Measurements from ENCODE around the gene LACTBL1.
"Not testable (repeated sequence)": the region's sequence is repeated elsewhere in the genome, so short reads cannot be mapped to it uniquely, and the experiment has no call there.

Gene LACTBL1

GRCh38 chr1:22949822-22950331 is 22.8 kb downstream of the LACTBL1 start:
- TF ChIP-seq ZFX (IDR thresholded peaks at IDR 0.05; ENCODE audit: borderline replicate concordance): no peak
- no peak for TF ChIP-seq CTCF (IDR thresholded peaks at IDR 0.05)
- H3K27ac ChIP-seq: no peak overlapping the region

DNA sequence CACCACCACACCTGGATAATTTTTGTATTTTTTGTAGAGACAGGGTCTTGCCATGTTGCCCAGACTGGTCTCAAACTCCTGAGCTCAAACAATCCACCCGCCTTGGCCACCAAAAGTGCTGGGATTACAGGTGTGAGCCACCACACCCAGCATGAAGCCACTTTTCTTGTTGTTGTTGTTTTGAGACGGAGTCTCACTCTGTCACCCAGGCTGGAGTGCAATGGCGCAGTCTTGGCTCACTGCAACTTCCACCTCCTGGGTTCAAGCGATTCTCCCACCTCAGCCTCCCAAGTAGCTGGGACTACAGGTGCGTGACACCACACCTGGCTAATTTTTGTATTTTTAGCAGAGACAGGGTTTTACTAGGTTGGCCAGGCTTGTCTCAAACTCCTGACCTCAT is 27.5 kb downstream of the LACTBL1 start:
- H3K27ac ChIP-seq: not testable (repeated sequence)

DNA sequence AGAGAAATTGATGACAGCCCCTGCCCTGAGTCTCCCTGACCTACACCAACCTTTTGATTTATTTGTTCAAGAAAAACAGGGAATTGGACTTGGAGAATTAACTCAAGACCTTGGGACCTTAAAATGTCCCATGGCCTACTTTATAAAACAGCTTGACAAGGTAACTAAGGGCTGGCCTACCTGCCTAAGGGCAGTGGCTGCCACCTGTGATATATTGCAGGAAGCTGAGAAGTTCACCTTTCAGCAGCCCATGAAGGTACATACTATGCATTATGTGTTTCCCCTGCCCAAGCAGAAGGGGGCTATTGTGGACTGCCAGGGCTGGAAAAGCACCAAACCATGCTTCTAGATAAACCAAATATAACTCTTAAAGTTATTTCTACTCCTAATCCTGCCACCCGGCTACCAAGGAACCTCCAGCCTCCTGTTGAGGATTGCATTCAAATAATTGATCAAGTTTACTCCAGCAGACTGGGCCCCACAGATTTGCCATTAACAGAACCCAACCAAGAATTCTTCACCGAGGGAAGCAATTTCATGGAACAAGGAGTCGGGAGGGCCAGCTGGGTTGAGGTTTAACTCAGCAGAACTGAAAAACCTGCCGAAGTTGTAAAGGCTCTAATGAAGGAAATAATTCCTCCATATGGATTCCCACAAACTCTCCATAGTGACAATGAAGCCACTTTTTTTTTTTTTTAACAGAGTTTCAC is 28.2 kb downstream of the LACTBL1 start:
- no peak overlapping the region for H3K27ac ChIP-seq
- TF ChIP-seq CTCF (IDR thresholded peaks at IDR 0.05): no peak
- TF ChIP-seq ZFX (IDR thresholded peaks at IDR 0.05; ENCODE audit: borderline replicate concordance): no peak

- no peak for TF ChIP-seq ZFX (IDR thresholded peaks at IDR 0.05; ENCODE audit: borderline replicate concordance)
- no peak for TF ChIP-seq CTCF (IDR thresholded peaks at IDR 0.05)
- no peak overlapping the region for H3K27ac ChIP-seq
Observed at GRCh38 chr1:22941257-22941656, 31.4 kb downstream of the LACTBL1 start.

DNA sequence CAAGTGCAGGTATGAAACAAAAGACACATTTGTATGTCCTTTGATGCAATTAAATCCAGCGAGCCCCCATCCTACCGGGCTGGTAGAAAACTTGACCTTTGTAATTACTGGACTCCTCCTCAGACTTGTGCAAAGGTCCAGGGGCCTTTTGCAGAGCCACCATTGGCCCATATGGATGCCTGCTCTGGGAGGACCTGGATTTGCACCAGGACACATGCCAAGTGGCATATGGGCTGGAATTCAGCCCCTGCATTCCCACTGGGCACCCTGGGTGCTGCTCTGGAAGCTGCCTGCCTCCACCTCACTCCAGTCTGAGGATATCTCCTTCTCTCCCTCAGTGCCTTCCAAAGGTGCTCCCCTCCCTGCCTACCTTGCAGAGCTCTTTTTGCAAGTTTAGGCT is 36.0 kb downstream of the LACTBL1 start:
- no peak overlapping the region for H3K27ac ChIP-seq
- no peak for TF ChIP-seq ZFX (IDR thresholded peaks at IDR 0.05; ENCODE audit: borderline replicate concordance)
- TF ChIP-seq CTCF (IDR thresholded peaks at IDR 0.05): no peak

GRCh38 chr1:22935433-22935832 is 37.2 kb downstream of the LACTBL1 start:
- no peak for TF ChIP-seq CTCF (IDR thresholded peaks at IDR 0.05)
- TF ChIP-seq ZFX (IDR thresholded peaks at IDR 0.05; ENCODE audit: borderline replicate concordance): no peak
- H3K27ac ChIP-seq: no peak overlapping the region

GRCh38 chr1:22932803-22933470 is 39.7 kb downstream of the LACTBL1 start:
- no peak overlapping the region for H3K27ac ChIP-seq
- no peak for TF ChIP-seq ZFX (IDR thresholded peaks at IDR 0.05; ENCODE audit: borderline replicate concordance)
- TF ChIP-seq CTCF (IDR thresholded peaks at IDR 0.05): no peak

Measured in 22Rv1 (cell line).